Activated T-cell treated with anti-CD3 and anti-CD28 coated beads for 1 hour (primary cell): ENCODE results near the gene EEFSEC.

Experiments
- DNase-seq: peaks from one replicate; pipeline ENCODE4 v3.0.0-alpha.2; 2020; ENCODE audit warnings: low read depth

The EEFSEC gene

GRCh38 chr3:128412180-128413002 lies 259.1 kb downstream of the EEFSEC start:
- no peak for DNase-seq

- no peak for DNase-seq
Measured at GRCh38 chr3:128413003-128413370, 259.7 kb downstream of the EEFSEC start.

GRCh38 chr3:128413413-128414205 lies 260.3 kb downstream of the EEFSEC start:
- DNase-seq, result no peak

GRCh38 chr3:128415200-128415772 lies 262.0 kb downstream of the EEFSEC start:
- DNase-seq, result no peak

- no peak for DNase-seq
Measured at GRCh38 chr3:128415773-128416577, 262.7 kb downstream of the EEFSEC start.

- DNase-seq, result no peak
Measured at GRCh38 chr3:128416578-128417211, 263.4 kb downstream of the EEFSEC start.

DNA sequence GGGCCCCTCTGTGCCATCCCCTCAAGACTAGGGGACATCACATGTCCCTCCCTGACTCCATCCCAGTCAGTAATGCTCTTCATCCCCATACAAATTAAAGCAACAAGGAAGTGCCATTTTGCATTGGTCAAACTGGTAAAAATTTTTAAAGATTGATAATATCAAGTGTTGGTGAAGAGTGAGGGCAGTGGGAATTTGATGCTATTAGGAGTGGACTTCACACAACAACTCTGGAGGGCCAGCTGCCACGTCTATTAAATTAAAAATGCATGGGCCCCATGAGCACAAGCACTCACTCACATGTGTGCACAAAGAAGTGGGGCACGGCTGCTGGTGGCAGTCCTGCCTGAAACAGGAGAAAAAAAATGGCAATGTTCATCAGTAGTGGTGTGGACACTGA lies 265.6 kb downstream of the EEFSEC start:
- DNase-seq, result no peak

DNA sequence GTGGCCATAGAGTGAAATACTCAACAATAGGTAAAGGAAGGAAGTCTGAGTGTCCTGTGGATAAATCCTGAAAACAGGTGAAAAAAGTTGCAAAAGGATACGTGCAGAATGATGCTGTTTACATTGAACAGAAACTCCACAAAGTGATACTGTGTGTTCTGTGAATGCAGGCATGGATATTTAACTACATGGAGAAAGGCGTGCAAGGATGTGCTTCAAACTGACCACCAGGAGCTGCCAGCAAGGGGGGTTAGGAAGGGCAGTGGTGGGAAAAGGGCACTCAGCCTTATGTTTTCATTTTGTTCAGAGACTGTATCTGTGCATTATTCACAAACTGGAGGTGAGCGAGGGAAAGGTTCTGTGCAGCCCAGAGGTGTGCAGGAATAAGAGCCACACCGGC lies 266.0 kb downstream of the EEFSEC start:
- DNase-seq, result no peak

DNA sequence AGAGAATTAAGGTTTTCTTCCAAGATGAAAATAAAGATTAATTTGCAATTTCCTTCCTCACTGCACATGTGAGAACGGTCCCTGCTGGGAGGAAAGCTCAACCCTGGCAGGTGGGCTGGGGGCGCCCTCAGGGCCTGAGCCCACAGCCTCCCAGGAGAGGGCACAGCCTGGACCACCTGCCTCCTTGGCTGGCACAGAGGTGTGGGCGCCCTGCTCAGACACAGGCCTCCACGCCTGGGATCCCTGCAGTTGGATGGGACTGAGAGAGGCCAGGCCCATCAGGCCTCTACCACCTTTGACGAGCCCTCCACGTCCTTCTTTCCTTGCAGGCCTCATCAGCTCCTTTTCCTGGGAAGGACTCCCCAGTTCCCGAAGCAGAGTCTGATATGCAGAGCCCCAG lies 267.0 kb downstream of the EEFSEC start:
- DNase-seq, result no peak

GRCh38 chr3:128420720-128421438 lies 267.6 kb downstream of the EEFSEC start:
- no peak for DNase-seq

GRCh38 chr3:128421439-128421836 lies 268.2 kb downstream of the EEFSEC start:
- DNase-seq, result no peak

DNA sequence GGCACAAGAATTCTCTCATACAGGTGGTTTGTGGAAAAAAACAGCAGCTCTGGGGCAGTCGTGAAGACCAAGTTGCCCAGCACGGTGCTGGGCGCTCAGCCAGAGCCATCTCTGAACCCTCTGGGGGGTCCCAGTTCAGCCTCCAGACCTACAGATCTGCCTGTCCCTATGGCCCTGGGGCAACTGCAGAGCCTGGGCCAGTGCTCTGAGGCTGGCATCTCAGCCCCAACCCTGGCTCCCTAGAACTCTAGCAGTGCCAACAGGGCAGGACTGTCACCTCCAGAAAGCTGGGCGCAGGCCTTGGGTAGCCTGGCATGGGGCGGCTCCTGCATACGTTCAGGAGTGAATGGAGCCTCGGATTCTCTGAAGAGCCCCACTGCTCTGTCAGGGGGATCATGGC lies 268.7 kb downstream of the EEFSEC start:
- DNase-seq, result no peak

GRCh38 chr3:128422762-128423524 lies 269.7 kb downstream of the EEFSEC start:
- no peak for DNase-seq

DNA sequence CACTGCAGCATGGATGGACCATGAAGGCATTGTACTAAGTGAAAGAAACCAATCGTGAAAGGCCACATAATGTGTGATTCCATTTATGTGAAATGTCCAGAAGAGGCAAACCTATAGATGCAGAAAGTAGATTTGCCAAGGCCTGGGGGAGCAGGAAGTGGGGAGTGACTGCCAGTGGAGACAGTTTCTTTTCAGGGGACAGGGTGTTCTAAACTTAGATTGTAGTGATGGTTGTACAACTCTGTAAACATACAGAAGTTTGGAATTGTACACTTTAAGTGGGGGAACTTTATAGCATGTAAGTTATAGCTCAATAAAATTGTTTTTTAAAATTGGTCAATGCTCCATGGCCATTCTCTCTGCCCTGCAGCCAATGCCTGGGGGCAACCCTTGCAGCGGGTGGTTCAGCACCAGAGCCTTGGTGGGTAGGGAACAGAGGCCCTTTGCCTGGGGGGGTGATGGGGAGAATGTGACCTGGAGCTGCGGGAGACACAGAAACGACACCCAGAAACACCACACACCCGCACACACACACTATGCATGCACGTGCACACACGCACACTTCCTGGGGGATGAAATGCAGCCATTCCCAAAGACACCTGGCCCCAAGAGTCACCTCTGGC lies 270.4 kb downstream of the EEFSEC start:
- DNase-seq, result no peak

- no peak for DNase-seq
Measured at GRCh38 chr3:128424508-128425069, 271.3 kb downstream of the EEFSEC start.

DNA sequence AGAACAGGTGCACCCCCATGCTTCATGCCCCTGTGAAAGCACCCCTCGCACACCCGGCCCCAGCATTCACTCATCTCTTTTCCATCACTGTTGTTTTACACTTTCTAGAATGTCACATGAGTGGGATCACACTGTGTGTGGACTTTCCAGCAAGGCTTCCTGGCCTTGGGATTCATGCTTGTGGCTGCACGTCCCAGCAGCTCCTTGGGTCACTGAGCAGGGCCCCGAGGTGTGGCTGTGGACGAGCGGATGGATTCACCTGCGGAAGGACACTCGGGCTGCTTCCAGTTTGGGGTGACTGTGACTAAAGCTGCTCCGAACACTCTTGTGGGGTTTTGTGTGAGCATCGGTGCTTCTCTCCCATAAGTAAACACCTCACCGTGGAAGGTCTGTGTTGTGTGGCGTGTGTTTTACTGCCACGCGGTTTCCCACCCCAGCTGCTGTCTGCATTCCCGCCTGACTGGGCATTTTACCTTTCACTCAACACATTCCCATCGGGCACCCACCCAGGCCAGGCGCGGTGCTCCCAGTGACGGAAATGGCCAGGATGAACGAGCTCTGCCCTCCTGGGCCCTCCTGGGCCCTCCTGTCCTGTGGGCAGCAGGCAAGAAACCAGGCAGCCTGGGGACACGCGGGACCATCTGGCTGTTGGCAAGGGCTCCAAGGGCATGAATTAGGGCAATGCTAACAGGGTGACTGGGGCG lies 272.0 kb downstream of the EEFSEC start:
- DNase-seq, result no peak

- DNase-seq, result no peak
Measured at GRCh38 chr3:128425846-128426127, 272.5 kb downstream of the EEFSEC start.

DNA sequence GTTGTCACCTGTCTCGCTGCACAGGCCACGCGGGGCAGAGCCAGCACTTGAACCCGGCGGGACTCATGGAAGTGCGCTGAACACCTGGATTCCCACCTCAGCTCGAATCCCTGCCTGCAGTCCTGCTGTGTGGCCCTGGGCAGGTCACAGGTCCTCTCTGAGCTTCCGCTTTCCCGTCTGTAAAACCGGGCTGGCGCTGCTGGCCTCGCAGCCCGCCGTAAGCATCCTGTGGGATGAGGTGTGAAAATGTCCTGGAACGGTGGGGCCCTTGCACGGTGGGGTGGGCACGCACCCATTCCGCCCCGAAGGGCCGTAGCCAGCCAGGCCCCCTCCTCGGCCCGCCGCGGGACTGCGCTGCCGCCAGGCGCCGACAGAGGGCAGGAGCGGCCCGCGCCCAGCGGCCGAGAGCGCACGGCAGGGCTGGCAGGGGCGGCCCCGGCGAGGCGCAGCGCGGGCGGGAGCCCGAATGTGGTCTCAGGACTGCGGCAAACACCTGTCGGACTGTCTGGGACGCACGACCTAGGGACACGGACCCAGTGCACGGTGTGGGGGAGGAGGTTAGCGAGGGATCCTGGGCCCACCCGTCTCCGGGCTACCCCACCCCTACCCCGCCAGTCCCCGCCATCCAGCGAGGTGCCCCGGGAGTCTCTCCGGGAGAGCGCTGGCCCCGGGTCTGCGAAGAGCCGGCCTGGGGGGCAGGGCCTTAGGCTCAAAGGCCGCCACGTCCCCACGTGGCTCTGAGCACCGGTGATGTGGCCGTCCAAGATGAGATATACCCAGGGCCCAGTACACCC lies 273.0 kb downstream of the EEFSEC start:
- DNase-seq, result peak; percentile 37
